DMS 273 (cell line): ENCODE results near the gene CCT7.

Experiments used
- DNase-seq: peaks from one replicate; lab custom pipeline; 2025; ENCODE audit not compliant: unreplicated experiment; lab: John Stamatoyannopoulos, UW

The CCT7 gene

DNA sequence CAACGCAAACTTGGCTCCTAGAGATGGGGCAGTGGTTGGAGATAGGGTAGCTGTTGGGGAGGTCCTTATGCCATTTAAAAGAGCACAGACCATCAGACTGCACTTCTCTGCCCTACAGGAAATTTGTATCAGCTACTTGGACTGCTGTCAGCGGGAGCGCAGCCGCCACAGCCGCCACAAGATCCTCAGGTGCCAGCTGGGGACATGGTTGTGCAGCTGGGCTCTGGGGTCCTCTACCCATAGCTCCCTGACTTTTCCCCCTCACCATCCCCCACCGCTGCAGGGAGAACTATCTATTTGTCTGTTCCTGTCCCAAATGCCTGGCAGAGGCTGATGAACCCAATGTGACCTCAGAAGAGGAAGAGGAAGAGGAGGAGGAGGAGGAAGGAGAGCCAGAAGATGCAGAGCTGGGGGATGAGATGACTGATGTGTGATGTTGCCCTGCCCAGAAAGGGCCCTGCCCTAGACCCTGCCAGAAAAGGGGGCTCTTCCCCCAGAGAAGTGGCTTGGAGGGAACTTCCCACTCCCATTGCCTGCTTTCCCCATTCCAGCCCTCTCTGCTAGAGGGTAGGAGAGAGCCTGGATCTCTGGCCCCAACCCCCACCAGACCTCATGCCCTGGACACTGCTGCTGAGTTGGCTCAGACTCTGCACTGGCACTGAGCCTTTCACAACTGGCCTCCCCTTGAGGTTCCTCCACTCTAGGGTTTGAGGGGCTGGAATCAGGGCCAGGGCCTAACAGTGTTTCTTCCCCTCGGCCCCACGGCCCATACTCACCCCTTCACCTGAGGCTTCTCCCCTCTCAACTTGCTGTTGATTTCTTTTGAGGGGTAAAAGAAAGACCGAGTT lies 8.4 kb upstream of the CCT7 start:
- DNase-seq, result no peak

- DNase-seq, result no peak
These were observed 7.0 kb upstream of the CCT7 start for GRCh38 chr2:73227086-73227485.

GRCh38 chr2:73228631-73229030 lies 5.5 kb upstream of the CCT7 start:
- no peak for DNase-seq

DNA sequence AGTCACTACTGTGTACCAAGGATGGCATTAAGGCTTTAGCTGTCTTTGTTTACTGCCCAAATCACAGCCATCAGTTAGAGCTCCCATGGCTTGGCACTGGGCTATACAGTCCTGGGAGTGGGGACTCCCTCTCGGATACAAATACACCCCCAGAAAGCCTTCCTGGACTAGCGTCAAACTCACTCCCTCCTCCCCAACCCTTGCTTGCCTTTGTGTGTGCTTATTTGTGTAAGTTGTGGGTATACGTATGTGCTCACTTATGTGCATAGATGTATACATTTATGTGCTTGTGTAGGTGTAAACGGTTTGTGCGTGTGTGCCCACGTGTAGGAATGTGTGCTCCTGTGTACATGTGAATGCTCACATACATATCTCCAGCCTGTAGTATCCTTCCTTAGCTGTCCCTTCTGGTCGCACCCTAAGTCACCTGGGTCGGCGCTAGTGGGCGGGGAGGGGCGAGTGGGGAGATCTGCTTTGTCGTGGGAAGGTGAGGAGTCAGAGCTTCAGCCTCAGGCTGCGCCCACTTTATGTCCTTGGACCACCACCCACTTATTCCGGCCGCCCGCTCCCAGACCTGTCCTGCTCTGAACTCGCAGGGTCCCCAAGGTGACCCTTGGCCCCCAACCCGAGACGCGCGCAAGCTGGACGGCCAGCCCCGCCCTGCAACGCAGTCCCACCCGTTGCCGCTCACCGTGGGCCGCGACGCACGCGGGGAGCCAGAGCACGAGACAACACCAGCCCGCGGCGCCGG lies 1.5 kb upstream of the CCT7 start:
- DNase-seq, result peak; percentile 53

- peak; percentile 100 for DNase-seq
These were observed 765 bp upstream of the CCT7 start, which contains the start of gene PRADC1 for GRCh38 chr2:73233154-73233931. Gene PRADC1, minus strand, starts transcription at chr2:73233239. Its CDS starts 79 bp downstream, at chr2:73233160.

- no peak for DNase-seq
These were observed 1.4 kb downstream of the CCT7 start for GRCh38 chr2:73235315-73236028.

DNA sequence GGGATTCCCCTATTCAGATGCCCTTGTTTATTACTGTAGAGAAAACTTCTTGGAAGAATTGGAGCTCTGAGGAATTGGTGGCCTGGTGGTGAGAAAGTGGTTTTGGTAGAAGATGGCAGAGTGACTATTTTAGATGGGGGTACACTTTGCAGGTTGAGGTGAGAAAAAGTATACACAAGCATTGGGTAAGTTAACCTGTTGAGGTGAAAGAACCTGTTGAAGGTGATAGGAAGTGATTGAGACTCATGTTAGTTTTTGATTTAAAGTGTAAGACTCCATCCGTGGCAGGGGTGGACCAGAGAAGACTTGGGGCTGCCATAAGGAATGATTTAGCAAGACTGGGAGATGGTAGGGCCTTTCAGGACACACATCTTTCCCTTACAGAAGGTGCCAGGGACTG lies 3.1 kb downstream of the CCT7 start:
- DNase-seq, result no peak

GRCh38 chr2:73238149-73238548 lies 4.0 kb downstream of the CCT7 start:
- DNase-seq, result no peak

- DNase-seq, result no peak
These were observed 4.9 kb downstream of the CCT7 start for GRCh38 chr2:73238976-73239375.

DNA sequence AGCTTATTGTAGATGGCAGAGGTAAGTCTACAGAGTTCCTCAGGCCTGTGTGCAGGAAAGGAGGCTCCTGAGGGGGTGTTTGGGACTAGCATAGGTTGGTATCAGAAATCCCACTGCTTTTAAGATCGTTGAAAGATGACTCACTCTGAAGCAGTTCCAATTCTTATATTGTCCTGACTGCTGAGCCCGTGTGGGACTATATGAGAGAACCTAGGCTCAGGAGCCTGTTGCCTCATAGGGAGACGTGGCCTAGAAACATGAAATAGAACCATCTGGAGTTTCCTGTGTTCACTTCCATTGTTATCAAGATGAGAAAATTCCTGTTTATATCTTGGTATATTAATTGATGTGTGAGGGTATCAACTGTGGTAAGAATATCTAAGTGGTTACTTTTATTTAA lies 5.7 kb downstream of the CCT7 start:
- no peak for DNase-seq

DNA sequence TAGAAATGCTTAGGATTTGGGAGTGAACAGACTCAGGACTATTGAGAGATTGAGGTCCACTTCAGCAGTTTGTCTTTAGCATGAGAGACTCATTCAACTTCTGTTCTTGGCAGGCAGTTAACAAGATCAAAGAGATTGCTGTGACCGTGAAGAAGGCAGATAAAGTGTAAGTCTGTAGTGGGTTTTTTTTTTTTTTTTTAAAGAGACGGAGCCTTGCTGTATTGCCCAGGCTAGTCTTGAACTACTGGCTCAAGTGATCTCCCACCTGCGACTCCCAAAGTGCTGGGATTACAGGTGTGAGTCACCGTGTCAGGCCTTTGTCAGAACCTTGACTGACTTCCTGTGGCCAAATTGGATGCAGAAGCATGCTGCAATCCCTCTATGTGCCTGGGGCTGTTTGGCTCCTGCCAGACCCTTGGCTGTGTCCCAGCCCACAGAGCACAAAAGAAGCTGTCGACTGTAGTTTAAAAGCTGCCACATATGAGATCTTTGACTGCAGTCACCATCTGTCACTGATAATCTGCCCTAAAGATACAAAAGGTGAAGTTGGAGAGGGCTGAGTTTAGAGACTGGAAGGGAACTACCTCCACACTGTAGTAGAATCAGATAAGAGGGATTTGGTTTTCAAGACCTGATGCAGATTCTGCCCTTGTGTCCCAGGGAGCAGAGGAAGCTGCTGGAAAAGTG lies 9.9 kb downstream of the CCT7 start:
- peak; percentile 92 for DNase-seq

GRCh38 chr2:73244580-73244979 lies 10.5 kb downstream of the CCT7 start:
- no peak for DNase-seq

GRCh38 chr2:73246850-73247249 lies 12.7 kb downstream of the CCT7 start:
- DNase-seq, result no peak

DNA sequence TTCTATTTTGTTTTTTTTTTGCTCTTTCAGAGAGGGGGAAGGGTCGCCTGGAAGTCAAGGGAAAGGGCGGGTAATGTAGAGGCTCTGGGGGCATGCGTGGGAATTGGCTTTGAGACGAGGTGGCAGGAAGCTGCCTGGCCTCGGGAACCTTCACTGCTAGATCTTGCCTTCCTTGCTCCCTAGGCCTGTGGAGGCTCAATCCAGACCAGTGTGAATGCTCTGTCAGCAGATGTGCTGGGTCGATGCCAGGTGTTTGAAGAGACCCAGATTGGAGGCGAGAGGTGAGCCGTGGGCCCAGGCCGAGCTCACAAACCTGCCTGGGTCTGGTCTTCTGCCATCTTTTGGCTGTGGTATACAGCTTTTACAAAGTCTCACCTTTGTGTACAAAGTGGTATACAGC lies 15.5 kb downstream of the CCT7 start:
- DNase-seq, result peak; percentile 70

DNA sequence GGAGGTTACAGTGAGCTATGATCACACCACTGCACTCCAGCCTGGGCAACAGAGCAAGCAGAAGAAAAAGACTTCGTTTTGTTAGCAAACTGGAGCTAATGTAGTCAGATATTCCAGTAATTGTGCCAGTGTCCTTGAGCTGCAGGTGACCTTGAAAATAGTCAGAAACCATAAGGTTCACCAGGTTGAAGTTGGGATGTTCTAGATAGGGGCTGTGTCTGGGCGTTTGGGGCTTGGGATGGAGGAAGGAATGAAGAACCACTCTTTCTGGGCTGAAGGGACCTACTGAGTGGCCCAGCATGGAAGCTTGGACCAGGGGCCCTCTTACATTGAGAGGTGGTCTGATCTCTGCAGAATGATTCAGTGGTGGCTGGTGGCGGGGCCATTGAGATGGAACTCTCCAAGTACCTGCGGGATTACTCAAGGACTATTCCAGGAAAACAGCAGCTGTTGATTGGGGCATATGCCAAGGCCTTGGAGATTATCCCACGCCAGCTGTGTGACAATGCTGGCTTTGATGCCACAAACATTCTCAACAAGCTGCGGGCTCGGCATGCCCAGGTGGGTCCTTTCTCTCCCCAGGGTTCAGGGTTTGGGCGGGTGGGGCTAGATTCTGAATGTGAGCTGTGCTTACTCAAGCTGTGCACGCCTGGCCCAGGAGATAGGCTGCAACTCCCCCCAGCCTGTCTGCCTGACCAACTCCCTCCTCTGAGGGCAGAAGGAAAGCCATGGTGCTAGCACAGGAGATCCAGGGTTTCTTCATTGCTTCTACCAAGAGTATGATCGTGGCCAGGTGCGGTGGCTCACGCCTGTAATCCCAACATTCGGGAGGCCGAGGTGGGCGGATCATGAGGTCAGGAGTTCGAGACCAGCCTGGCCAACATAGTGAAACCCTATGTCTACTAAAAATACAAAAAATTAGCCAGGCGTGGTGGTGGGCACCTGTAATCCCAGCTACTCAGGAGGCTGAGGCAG lies 17.1 kb downstream of the CCT7 start:
- peak; percentile 66 for DNase-seq

- DNase-seq, result no peak
These were observed 18.3 kb downstream of the CCT7 start for GRCh38 chr2:73252238-73253027.

DNA sequence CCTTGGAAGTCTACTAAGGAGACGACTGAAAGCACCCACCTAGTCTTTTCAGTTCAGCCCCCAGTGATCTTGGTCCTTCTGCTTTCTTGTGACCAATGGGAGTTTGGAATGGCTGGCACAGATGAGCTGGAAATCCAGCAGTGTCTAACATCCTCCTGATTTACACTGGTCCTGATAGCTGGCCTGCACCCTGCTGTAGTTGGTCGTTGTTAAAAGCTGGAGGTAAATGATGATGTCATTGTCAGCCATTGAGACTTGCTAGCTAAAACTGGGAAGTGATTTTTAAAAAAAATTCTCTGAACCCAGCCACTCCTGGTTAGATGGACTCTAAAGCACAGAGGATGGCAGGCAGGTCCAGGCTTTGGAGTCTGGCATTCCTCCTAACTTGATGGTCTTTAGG lies 19.3 kb downstream of the CCT7 start:
- DNase-seq, result no peak

GRCh38 chr2:73253901-73254300 lies 19.8 kb downstream of the CCT7 start:
- DNase-seq, result no peak
